ENCODE data around the gene BMI1. TPM values are rescaled to one million over a fixed set of nuclear protein-coding genes. Genes with fewer than 3 reads are reported as not detected.

The BMI1 gene
- total RNA-seq (2012; rRNA removed) (25.8 and 38.3 TPM in 2 replicates), polyA plus RNA-seq (2012; rRNA removed) (19.7 and 19.9 TPM in 2 replicates), Bru-seq, nascent RNA (percentile 57 among the genes with signal in this experiment), BruChase-seq, experiment 1, labeled RNA remaining after a 6-hour chase (percentile 92 among the genes with signal in this experiment), BruChase-seq, experiment 2, labeled RNA remaining after a 2-hour chase (percentile 96 among the genes with signal in this experiment)
- 3.9 and 8.7 TPM in 2 replicates for polyA plus RNA-seq (2012; cell fraction: cytosol; rRNA removed)
- polyA plus RNA-seq (2012; cell fraction: nucleus; rRNA removed; ENCODE audit: low replicate concordance) = 5.1 and 28.1 TPM in 2 replicates
- long read RNA-seq, transcript BMI1-201 (10 exons, 3,428 nt) = major isoform, 30 of 44 reads
- long read RNA-seq, partial matches to known transcripts = 0 of 44 reads
- long read RNA-seq, other reads (novel, unspliced or antisense) = 14 of 44 reads

GRCh38 chr10:22320591-22321155 lies at the start of gene BMI1:
Gene BMI1, plus strand, starts transcription at chr10:22321099. Its CDS starts 5,351 bp downstream, at chr10:22326450.
- WGBS, 2 experiments (ENCODE audit: extremely low coverage in 2 of 2, insufficient read length in 1 of 2) = no CpG with 5 or more reads among the region's 85 CpGs
- no peaks in the 10 kb centered on the region for H3K36me3 ChIP-seq (ENCODE audit: control insufficient read depth, insufficient read depth, low read length)
- intact Hi-C loops (cut with micrococcal nuclease) = loop anchor here (10.0 kb wide), 1 partner anchor 234 kb away; no protein-coding TSS in a partner anchor
- H2BK20ac ChIP-seq (ENCODE audit: low read depth, low read length) = no peak within 1 kb of the TSS
- H3K79me1 ChIP-seq (ENCODE audit: low read depth in 1 of 2, low read length in 2 of 2) = peaks cover 22 to 24% of the 10 kb centered on the region in 2 experiments
- H4K20me1 ChIP-seq (ENCODE audit: insufficient read depth, low read length) = peaks cover 13% of the 10 kb centered on the region; the same call in 1 of the 2 replicates
- H2BK5ac ChIP-seq (ENCODE audit: low read depth, low read length, poor library complexity, severe bottlenecking) = peak within 1 kb of the TSS; percentile 75
- H3K4me3 ChIP-seq (ENCODE audit: insufficient read depth, low read depth, low read length) = peak within 1 kb of the TSS; percentile 100
- peak; percentile 70 for DNase-seq
- peak within 1 kb of the TSS; percentile 93 for H2AFZ ChIP-seq (replicated peaks; ENCODE audit: low read length, poor library complexity)
- POLR2A ChIA-PET (ENCODE audit: unreplicated experiment) = no interaction called here
- peak within 1 kb of the TSS; percentile 76 for H2AK9ac ChIP-seq (replicated peaks; ENCODE audit: low read depth, low read length, poor library complexity)
- CTCF ChIA-PET = no interaction called here
- H3K27ac ChIP-seq (ENCODE audit: insufficient read depth, low read length) = peak within 1 kb of the TSS; percentile 85
- H3K56ac ChIP-seq (ENCODE audit: extremely low read depth, insufficient read depth, low read length) = peak within 1 kb of the TSS; percentile 47; the same call in 1 of the 2 replicates
- peak within 1 kb of the TSS; percentile 80; the same call in 1 of the 2 replicates for H3K23ac ChIP-seq (ENCODE audit: low read depth, low read length)
- peak; percentile 50 for ATAC-seq (ENCODE audit: low read depth)
- H3K14ac ChIP-seq (replicated peaks; ENCODE audit: low read depth, low read length) = peak within 1 kb of the TSS; percentile 29; the same call in 1 of the 2 replicates
- no peaks in the 10 kb centered on the region; the same call in 1 of the 2 replicates for H3K4me1 ChIP-seq (ENCODE audit: control insufficient read depth, insufficient read depth, low read length)
- H2AK5ac ChIP-seq (ENCODE audit: low read depth, low read length) = peak within 1 kb of the TSS; percentile 40; the same call in 1 of the 2 replicates
- BruUV-seq (replicated peaks) = no TSS peak
- peak within 1 kb of the TSS; percentile 95 for H3K4me2 ChIP-seq (ENCODE audit: low read depth, low read length)
- H3K9me3 ChIP-seq (ENCODE audit: control insufficient read depth, insufficient read depth, low read length) = 0 out of 2 replicates have a peak, but pooled peaks cover 3% of the 10 kb centered on the region
- H4K5ac ChIP-seq (ENCODE audit: low read depth, low read length) = peak within 1 kb of the TSS; percentile 82
- H3K9me1 ChIP-seq (ENCODE audit: insufficient read depth, low read length) = no peaks in the 10 kb centered on the region; the same call in 1 of the 2 replicates
- peak within 1 kb of the TSS; percentile 39; the same call in 1 of the 2 replicates for H4K91ac ChIP-seq (ENCODE audit: insufficient read depth, low read depth, low read length)
- dilution Hi-C loops (cut with HindIII; ENCODE audit: low sequenced_read_pairs, unreplicated experiment) = no loop called here
- peaks cover 21% of the 10 kb centered on the region for H3K27me3 ChIP-seq (ENCODE audit: control insufficient read depth, insufficient read depth, low read length)
- H3K9ac ChIP-seq (ENCODE audit: low read depth, low read length) = peak within 1 kb of the TSS; percentile 72
- H4K8ac ChIP-seq (ENCODE audit: low read depth in 2 of 2, low read length in 2 of 2) = peak within 1 kb of the TSS; percentile 63 to 83; a peak in 3 of 4 replicates
- peak within 1 kb of the TSS; percentile 67 for H3K4ac ChIP-seq (ENCODE audit: low read depth, low read length)
- no peak within 1 kb of the TSS for H2BK15ac ChIP-seq (ENCODE audit: low read depth, low read length)
- H3K18ac ChIP-seq (ENCODE audit: low read depth, low read length) = peak within 1 kb of the TSS; percentile 64; the same call in 1 of the 2 replicates
- peak within 1 kb of the TSS; percentile 71 for H2BK120ac ChIP-seq (ENCODE audit: low read depth, low read length)
- in situ Hi-C loops (cut with MboI; ENCODE audit: low sequenced_read_pairs) = loop anchor here (10.0 to 25.0 kb wide), 2 partner anchors 504 to 808 kb away; no protein-coding TSS in a partner anchor
- TF ChIP-seq FOS (IDR thresholded peaks at IDR 0.05; ENCODE audit: low read depth, low read length) (no peak), MAFK (IDR thresholded peaks at IDR 0.05; ENCODE audit: low read depth, low read length) (no peak), POLR2A (IDR thresholded peaks at IDR 0.05; ENCODE audit: low read depth, low read length) (no peak), CTCF (conservative IDR thresholded peaks at IDR 0.05; ENCODE audit: low read depth, low read length) (no peak), USF2 (IDR thresholded peaks at IDR 0.05; ENCODE audit: low read depth, low read length) (peak; percentile 73), RAD21 (IDR thresholded peaks at IDR 0.05; ENCODE audit: low read length) (no peak), MXI1 (IDR thresholded peaks at IDR 0.05; ENCODE audit: borderline replicate concordance, low read depth, low read length) (0 out of 2 replicates have a peak, but pooled peaks have one; percentile 20), RFX5 (IDR thresholded peaks at IDR 0.05; ENCODE audit: low read depth, low read length) (no peak), CEBPB (IDR thresholded peaks at IDR 0.05; ENCODE audit: low read depth, low read length) (no peak), ELK1 (IDR thresholded peaks at IDR 0.05; ENCODE audit: borderline replicate concordance, low read depth, low read length) (no peak), NFE2L2 (IDR thresholded peaks at IDR 0.05; ENCODE audit: low read depth, low read length) (no peak), SMC3 (IDR thresholded peaks at IDR 0.05; ENCODE audit: low read depth, low read length) (no peak)
